GM13977 (cell line): ENCODE measurements around the gene PPFIBP2.

Experiments
- DNase-seq: peaks from one replicate; pipeline ENCODE4 v3.0.0; 2012; ENCODE audit warnings: low spot score
- in situ Hi-C: fragments of 300-500 bp; cut with MboI; formaldehyde crosslinking; loops from one replicate; pipeline ENCODE4 v1.12.0; 2022; ENCODE audit warnings: low sequenced_read_pairs, low pct_unique_long_range_greater_than_20kb, mixed read lengths, inconsistent platforms; ENCODE audit not compliant: unreplicated experiment
- TF ChIP-seq, protein P1 (sequence below): IDR thresholded peaks from 2 replicates; pipeline ENCODE4 v1.5.1; 2012; ENCODE audit warnings: mild to moderate bottlenecking, control low read depth; ENCODE audit not compliant: insufficient read depth; ENCODE audit errors: extremely low read depth, missing control alignments

PPFIBP2 gene

GRCh38 chr11:7664867-7665266, 151.1 kb downstream of the PPFIBP2 start:
- in situ Hi-C loops: no loop called here
- DNase-seq: no peak
- TF ChIP-seq, protein P1, sequence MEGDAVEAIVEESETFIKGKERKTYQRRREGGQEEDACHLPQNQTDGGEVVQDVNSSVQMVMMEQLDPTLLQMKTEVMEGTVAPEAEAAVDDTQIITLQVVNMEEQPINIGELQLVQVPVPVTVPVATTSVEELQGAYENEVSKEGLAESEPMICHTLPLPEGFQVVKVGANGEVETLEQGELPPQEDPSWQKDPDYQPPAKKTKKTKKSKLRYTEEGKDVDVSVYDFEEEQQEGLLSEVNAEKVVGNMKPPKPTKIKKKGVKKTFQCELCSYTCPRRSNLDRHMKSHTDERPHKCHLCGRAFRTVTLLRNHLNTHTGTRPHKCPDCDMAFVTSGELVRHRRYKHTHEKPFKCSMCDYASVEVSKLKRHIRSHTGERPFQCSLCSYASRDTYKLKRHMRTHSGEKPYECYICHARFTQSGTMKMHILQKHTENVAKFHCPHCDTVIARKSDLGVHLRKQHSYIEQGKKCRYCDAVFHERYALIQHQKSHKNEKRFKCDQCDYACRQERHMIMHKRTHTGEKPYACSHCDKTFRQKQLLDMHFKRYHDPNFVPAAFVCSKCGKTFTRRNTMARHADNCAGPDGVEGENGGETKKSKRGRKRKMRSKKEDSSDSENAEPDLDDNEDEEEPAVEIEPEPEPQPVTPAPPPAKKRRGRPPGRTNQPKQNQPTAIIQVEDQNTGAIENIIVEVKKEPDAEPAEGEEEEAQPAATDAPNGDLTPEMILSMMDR: no peak

DNA sequence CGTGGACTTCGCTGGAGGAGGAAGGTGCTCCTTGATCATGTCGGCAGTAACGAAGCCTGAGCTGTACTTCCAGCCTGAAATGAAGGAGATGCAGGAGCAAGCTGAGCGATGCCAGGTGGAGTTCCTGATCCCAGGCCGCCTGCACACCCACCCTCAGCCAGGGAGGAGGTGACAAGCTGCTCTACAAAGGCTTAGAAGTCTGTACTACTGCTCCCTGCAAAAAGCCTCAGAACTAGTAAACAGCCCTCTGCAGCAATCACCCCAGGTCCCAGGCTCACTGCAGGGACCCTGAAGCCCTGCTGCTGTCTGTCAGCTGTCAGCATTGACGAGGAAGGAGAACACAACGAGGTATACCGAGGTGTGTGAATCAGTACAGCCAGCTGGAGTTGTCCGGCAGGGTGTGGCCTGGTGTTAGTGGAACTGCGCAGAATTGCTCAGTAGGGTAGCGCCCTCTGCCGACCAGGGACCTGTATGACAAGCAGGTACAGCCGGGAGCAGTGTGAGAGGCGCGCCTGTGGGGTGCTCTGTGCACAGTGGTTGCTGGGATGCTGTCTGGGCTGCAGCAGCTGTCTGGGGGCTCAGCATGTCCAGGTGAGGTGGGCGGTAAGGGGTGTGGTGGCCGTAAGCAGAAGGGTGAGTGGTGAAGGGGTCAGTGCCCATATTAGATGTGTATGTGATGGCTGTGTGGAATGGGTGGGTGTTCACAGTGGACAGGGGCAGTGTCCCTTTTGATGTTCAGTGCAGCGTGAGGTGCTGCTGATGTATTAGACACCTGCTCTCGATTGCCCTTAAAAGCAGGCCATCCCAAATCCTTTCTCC, 151.9 kb downstream of the PPFIBP2 start:
- TF ChIP-seq, protein P1: peak; percentile 91
- DNase-seq: peak; percentile 89
- in situ Hi-C loops: no loop called here

- TF ChIP-seq, protein P1: no peak
- no peak for DNase-seq
- in situ Hi-C loops: no loop called here
Observed at GRCh38 chr11:7666292-7666866, 152.6 kb downstream of the PPFIBP2 start.

GRCh38 chr11:7667460-7667859, 153.7 kb downstream of the PPFIBP2 start:
- TF ChIP-seq, protein P1: no peak
- in situ Hi-C loops: no loop called here
- DNase-seq: no peak

DNA sequence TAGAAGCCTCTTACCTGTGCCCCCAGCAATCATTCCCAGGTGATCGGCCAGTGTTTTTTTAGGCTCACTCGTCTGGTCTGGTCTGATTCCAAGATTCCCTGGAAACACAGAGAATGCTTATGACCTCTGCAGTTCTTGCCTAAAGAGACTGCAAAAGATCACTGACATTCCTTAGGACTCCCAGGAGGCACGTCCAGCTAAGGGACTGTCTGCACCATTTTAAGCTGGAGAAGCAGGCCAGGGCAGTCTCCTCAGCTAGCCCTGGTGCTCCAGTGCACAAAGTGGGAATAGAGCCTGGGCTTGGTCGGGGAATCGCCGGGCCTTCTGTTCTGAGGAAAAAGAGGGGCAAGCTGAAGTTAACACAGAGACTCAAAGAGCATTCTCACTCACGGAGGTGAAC, 154.7 kb downstream of the PPFIBP2 start:
- TF ChIP-seq, protein P1: no peak
- in situ Hi-C loops: no loop called here
- no peak for DNase-seq

- TF ChIP-seq, protein P1: no peak
- in situ Hi-C loops: no loop called here
Observed at GRCh38 chr11:7668911-7669310, 155.1 kb downstream of the PPFIBP2 start.

More at GRCh38 chr11:7668911-7669310, 155.1 kb downstream of the PPFIBP2 start:
- DNase-seq: no peak
